HepG2 (cell line): Measurements from ENCODE around the gene SMIM44. TPM values are rescaled to one million over a fixed set of nuclear protein-coding genes. Genes with fewer than 3 reads are reported as not detected.

Experiments
- ARID4A ChIP-seq: sonication (generic); formaldehyde crosslinking; IDR thresholded peaks from 2 replicates; pipeline ENCODE4 v1.5.0; 2020; ENCODE audit warnings: mild to moderate bottlenecking, missing genetic modification reagents, borderline replicate concordance
- BRD4 ChIP-seq: sonication (generic); formaldehyde crosslinking; IDR thresholded peaks from 2 replicates; pipeline ENCODE4 v1.4.0; 2020; ENCODE audit warnings: missing genetic modification reagents
- CREB3 ChIP-seq: sonication (generic); formaldehyde crosslinking; IDR thresholded peaks from 2 replicates; pipeline ENCODE4 v1.5.0; 2020; ENCODE audit warnings: missing genetic modification reagents
- HDAC2 ChIP-seq: sonication (generic); formaldehyde crosslinking; IDR thresholded peaks from 2 replicates; pipeline ENCODE4 v1.4.0; 2020; ENCODE audit warnings: missing genetic modification reagents
- HNF1A ChIP-seq, 2 experiments: sonication (generic) in 1 of 2; formaldehyde crosslinking in 1 of 2; IDR thresholded peaks; 2 replicates each; pipeline versions ENCODE4 v1.4.0 to v1.6.1; 2016 to 2020; ENCODE audit warnings: borderline replicate concordance in 1 of 2, low read depth in 1 of 2, mild to moderate bottlenecking in 1 of 2, missing genetic modification reagents in 1 of 2
- NFYB ChIP-seq: sonication (generic); formaldehyde crosslinking; IDR thresholded peaks from 2 replicates; pipeline ENCODE4 v1.4.0; 2020; ENCODE audit warnings: missing genetic modification reagents
- SMAD1 ChIP-seq: sonication (generic); formaldehyde crosslinking; IDR thresholded peaks from 2 replicates; pipeline ENCODE4 v1.4.0; 2020; ENCODE audit warnings: missing genetic modification reagents, low read depth, mild to moderate bottlenecking, borderline replicate concordance
- SRSF9 ChIP-seq: fragments of 200-400 bp; formaldehyde crosslinking; IDR thresholded peaks from 2 replicates; pipeline ENCODE4 v1.6.1; 2018; ENCODE audit warnings: borderline replicate concordance, mild to moderate bottlenecking, low read depth, low read length; ENCODE audit not compliant: insufficient read depth, poor library complexity, severe bottlenecking
- TFAP4 ChIP-seq: sonication (generic); IDR thresholded peaks from 2 replicates; pipeline ENCODE4 v1.6.1; 2016; ENCODE audit warnings: low read depth, borderline replicate concordance
- ZNF260 ChIP-seq: sonication (generic); formaldehyde crosslinking; IDR thresholded peaks from 2 replicates; pipeline ENCODE4 v1.4.0; 2020; ENCODE audit warnings: missing genetic modification reagents, low read depth, mild to moderate bottlenecking, borderline replicate concordance
- ZNF558 ChIP-seq: sonication (generic); formaldehyde crosslinking; IDR thresholded peaks from 2 replicates; pipeline ENCODE4 v1.9.0; 2022; ENCODE audit warnings: mild to moderate bottlenecking, missing genetic modification reagents, borderline replicate concordance
- ZNF703 ChIP-seq: sonication (generic); formaldehyde crosslinking; IDR thresholded peaks from 2 replicates; pipeline ENCODE4 v1.5.1; 2020; ENCODE audit warnings: missing genetic modification reagents, mild to moderate bottlenecking, moderate library complexity, borderline replicate concordance
- ZNF792 ChIP-seq: IDR thresholded peaks from 2 replicates; pipeline ENCODE4 v1.6.1; 2016
- polyA plus RNA-seq, 8 experiments: library from polyadenylated mRNA; depleted of rRNA in 3 of 8; stranded (reverse) in 7 of 8; unstranded in 1 of 8; fragments of >200 nt; fragmentation: Illumina TruSeq in 4 of 8; extraction: Trizol in 4 of 8; gene quantifications; 2 replicates each; pipeline versions ENCODE4 v1.2.1 to v1.2.3, GENCODE V29; 2011 to 2016; ENCODE audit warnings: low read depth in 4 of 8, missing spikeins in 1 of 8, mixed read lengths in 1 of 8; ENCODE audit not compliant: insufficient read depth in 1 of 8
- total RNA-seq, 5 experiments: library from RNA; depleted of rRNA; stranded (reverse); fragments of >200 nt; fragmentation: Illumina TruSeq; extraction: Trizol; gene quantifications; 2 replicates each; pipeline ENCODE4 v1.2.3, GENCODE V29; 2016; ENCODE audit warnings: low read depth in 1 of 5
- TF ChIP-seq, protein P1 (sequence below): IDR thresholded peaks from 2 replicates; pipeline ENCODE4 v1.6.1; 2016; ENCODE audit warnings: missing compliant biosample characterization, missing genetic modification reagents, borderline replicate concordance

The SMIM44 gene
- total and polyA plus RNA-seq, 2 of the 13 experiments (the other 11 are each of a cell fraction or from before 2014, with no cell fraction given), result not detected

DNA sequence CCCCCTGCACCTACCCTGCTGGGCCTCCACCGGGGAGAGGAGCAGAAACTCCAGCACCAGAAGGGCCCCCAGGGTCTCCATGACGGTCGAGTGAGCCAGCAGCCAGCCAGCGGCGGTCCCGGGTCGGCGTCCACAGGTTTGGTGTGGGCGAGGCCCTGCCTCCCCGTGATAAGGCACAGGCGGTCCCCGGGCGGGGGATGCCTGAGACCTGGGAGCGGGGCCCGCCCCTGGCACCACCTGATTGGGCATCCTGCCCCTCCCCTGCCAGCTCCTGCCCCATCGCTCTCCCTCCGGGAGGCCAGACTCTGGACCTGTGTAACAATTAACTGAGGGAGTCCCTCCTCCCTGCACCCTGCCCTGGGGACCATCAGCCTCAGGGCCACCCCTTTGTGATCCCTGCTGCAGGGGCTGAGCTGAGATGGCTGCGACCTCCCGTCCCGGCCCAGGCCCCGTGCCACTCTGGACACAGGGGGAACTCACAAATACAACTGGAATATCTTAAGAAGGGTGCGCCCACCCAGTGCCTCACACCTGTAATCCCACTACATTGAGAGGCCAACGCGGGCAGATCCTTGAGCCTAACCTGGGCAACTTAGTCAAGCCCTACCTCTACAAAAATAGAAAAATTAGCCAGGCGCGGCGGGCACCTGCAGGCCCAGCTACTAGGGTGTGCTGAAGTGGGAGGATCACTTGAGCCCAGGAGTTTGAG lies 2.7 kb downstream of the SMIM44 start, which contains the start of gene SMIM24 (continued):
- TF ChIP-seq HNF1A (IDR thresholded peaks at IDR 0.05; ENCODE audit: low read depth) (no peak), HNF1A (CRISPR knock-in tag; IDR thresholded peaks at IDR 0.05; ENCODE audit: borderline replicate concordance) (peak; percentile 56; the same call in 1 of the 2 replicates), ARID4A (CRISPR knock-in tag) (peak; percentile 37; the same call in 1 of the 2 replicates), SMAD1 (CRISPR knock-in tag) (no peak), ZNF260 (CRISPR knock-in tag) (no peak), SRSF9 (no peak), ZNF703 (CRISPR knock-in tag) (no peak), TFAP4 (peak; percentile 65; the same call in 1 of the 2 replicates), ZNF792 (CRISPR knock-in tag) (0 out of 2 replicates have a peak, but pooled peaks have one; percentile 21), CREB3 (peak; percentile 46; the same call in 1 of the 2 replicates), NFYB (CRISPR knock-in tag) (peak; percentile 61), ZNF558 (CRISPR knock-in tag) (peak; percentile 67; the same call in 1 of the 2 replicates), HDAC2 (peak; percentile 45; the same call in 1 of the 2 replicates), BRD4 (CRISPR knock-in tag) (0 out of 2 replicates have a peak, but pooled peaks have one; percentile 47)
- TF ChIP-seq, protein P1, sequence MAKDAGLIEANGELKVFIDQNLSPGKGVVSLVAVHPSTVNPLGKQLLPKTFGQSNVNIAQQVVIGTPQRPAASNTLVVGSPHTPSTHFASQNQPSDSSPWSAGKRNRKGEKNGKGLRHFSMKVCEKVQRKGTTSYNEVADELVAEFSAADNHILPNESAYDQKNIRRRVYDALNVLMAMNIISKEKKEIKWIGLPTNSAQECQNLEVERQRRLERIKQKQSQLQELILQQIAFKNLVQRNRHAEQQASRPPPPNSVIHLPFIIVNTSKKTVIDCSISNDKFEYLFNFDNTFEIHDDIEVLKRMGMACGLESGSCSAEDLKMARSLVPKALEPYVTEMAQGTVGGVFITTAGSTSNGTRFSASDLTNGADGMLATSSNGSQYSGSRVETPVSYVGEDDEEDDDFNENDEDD (CRISPR knock-in tag), result 0 out of 2 replicates have a peak, but pooled peaks have one; percentile 18
